Natural killer cell (primary cell): ENCODE measurements around the gene SH3RF2. TPM values are rescaled to one million over a fixed set of nuclear protein-coding genes. Genes with fewer than 3 reads are reported as not detected.

Experiments used
- ATAC-seq, 3 donors: fragments of 150-1000 bp in 2 of 3; fragments of 200-7000 bp in 1 of 3; cut with Tn5 transposase; 1 replicate in 1 of 3; 2 replicates in 2 of 3; pipeline ENCODE4 v1.10.0; 2021; ENCODE audit warnings: mild to moderate bottlenecking in 2 of 3, moderate library complexity in 2 of 3
- DNase-seq, 2 donors: peaks; one replicate each; pipeline versions ENCODE4 v3.0.0 to v3.0.0-alpha.2; 2013 to 2021; ENCODE audit warnings: mixed read lengths in 1 of 2
- H3K27ac ChIP-seq: one replicate; pipeline ENCODE4 v1.5.1; 2013; ENCODE audit warnings: mild to moderate bottlenecking, low read length
- H3K27me3 ChIP-seq: one replicate; pipeline ENCODE4 v1.6.1; 2013; ENCODE audit warnings: low read length; ENCODE audit not compliant: control insufficient read depth, insufficient read depth
- H3K36me3 ChIP-seq: one replicate; pipeline ENCODE4 v1.6.1; 2013; ENCODE audit warnings: low read length; ENCODE audit not compliant: control insufficient read depth, insufficient read depth
- H3K4me1 ChIP-seq: one replicate; pipeline ENCODE4 v1.6.1; 2013; ENCODE audit warnings: low read length; ENCODE audit not compliant: control insufficient read depth, insufficient read depth
- H3K4me3 ChIP-seq: one replicate; pipeline ENCODE4 v1.5.1; 2013; ENCODE audit warnings: low read length
- H3K9me3 ChIP-seq: one replicate; pipeline ENCODE4 v1.6.1; 2013; ENCODE audit warnings: low read length; ENCODE audit not compliant: control insufficient read depth, insufficient read depth
- H3K27ac Mint-ChIP-seq, 2 donors: one replicate each; pipeline ENCODE4 v1.8.0; 2022; ENCODE audit warnings: mild to moderate bottlenecking in 2 of 2, mixed read lengths in 2 of 2, moderate library complexity in 1 of 2
- H3K27me3 Mint-ChIP-seq, 2 donors: one replicate each; pipeline ENCODE4 v1.8.0; 2022; ENCODE audit warnings: low read depth in 2 of 2, mixed read lengths in 2 of 2
- H3K36me3 Mint-ChIP-seq: one replicate; pipeline ENCODE4 v1.8.0; 2022; ENCODE audit warnings: mixed read lengths
- H3K4me1 Mint-ChIP-seq, 2 donors: one replicate each; pipeline ENCODE4 v1.8.0; 2022; ENCODE audit warnings: mixed read lengths in 2 of 2
- H3K4me3 Mint-ChIP-seq: one replicate; pipeline ENCODE4 v1.8.0; 2022; ENCODE audit warnings: mild to moderate bottlenecking, moderate library complexity, mixed read lengths
- H3K9me3 Mint-ChIP-seq, 2 donors: one replicate each; pipeline ENCODE4 v1.8.0; 2022; ENCODE audit warnings: mixed read lengths in 2 of 2
- WGBS: methylation state at CpG from one replicate; pipeline ENCODE4 v1.1.7; 2013; ENCODE audit warnings: missing lambda C conversion rate; ENCODE audit not compliant: insufficient coverage; 5-methylcytosine and 5-hydroxymethylcytosine counted together
- intact Hi-C: fragments of 100-400 bp; cut with micrococcal nuclease; formaldehyde crosslinking; loops from one replicate; pipeline ENCODE4 v1.14.2; 2022
- total RNA-seq, 4 donors: library from RNA; stranded (reverse); fragments of 120-200 nt in 1 of 4; gene quantifications; one replicate each; pipeline versions ENCODE4 v1.2.3 to v1.2.4, GENCODE V29; 2013 to 2022
- TF ChIP-seq, protein P1 (sequence below): fragments of 200-600 bp; IDR thresholded peaks from one replicate; pipeline ENCODE4 v1.8.0; 2022; ENCODE audit warnings: antibody characterized with exemption

Gene SH3RF2
- total RNA-seq, 3 donors from 2014 or later (not counting 1 experiment from before 2014, with no cell fraction given) = 0.28 to 0.35 TPM; not detected in 1

GRCh38 chr5:146027751-146028150, 91.4 kb downstream of the SH3RF2 start:
- Histone ChIP-seq H3K4me3 (no peak overlapping the region), H3K4me1 (no peaks in the 10 kb centered on the region), H3K27me3 (no peaks in the 10 kb centered on the region), H3K36me3 (no peaks in the 10 kb centered on the region), H3K27ac (no peak overlapping the region), H3K9me3 (no peaks in the 10 kb centered on the region)
- Mint-ChIP-seq H3K4me3 (no peak overlapping the region), H3K27me3 (peaks cover 0 to 13% of the 10 kb centered on the region in 2 donors), H3K27ac (no peak overlapping the region), H3K4me1 (no peaks in the 10 kb centered on the region), H3K36me3 (no peaks in the 10 kb centered on the region), H3K9me3 (no peaks in the 10 kb centered on the region)
- ATAC-seq (no peak), DNase-seq (no peak)
- intact Hi-C loops = no loop called here
- TF ChIP-seq, protein P1, sequence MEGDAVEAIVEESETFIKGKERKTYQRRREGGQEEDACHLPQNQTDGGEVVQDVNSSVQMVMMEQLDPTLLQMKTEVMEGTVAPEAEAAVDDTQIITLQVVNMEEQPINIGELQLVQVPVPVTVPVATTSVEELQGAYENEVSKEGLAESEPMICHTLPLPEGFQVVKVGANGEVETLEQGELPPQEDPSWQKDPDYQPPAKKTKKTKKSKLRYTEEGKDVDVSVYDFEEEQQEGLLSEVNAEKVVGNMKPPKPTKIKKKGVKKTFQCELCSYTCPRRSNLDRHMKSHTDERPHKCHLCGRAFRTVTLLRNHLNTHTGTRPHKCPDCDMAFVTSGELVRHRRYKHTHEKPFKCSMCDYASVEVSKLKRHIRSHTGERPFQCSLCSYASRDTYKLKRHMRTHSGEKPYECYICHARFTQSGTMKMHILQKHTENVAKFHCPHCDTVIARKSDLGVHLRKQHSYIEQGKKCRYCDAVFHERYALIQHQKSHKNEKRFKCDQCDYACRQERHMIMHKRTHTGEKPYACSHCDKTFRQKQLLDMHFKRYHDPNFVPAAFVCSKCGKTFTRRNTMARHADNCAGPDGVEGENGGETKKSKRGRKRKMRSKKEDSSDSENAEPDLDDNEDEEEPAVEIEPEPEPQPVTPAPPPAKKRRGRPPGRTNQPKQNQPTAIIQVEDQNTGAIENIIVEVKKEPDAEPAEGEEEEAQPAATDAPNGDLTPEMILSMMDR = no peak
- WGBS = 91% methylated on average over 10 of the region's 10 CpGs

- Histone ChIP-seq H3K27me3 (no peaks in the 10 kb centered on the region), H3K4me1 (no peaks in the 10 kb centered on the region), H3K9me3 (no peaks in the 10 kb centered on the region), H3K4me3 (no peak overlapping the region), H3K27ac (no peak overlapping the region), H3K36me3 (no peaks in the 10 kb centered on the region)
- no peaks in the 10 kb centered on the region for H3K36me3 Mint-ChIP-seq
- no peak overlapping the region for H3K4me3 Mint-ChIP-seq
- TF ChIP-seq, protein P1 = no peak
- no peaks in the 10 kb centered on the region for H3K9me3 Mint-ChIP-seq
- 84% methylated on average over 3 of the region's 3 CpGs for WGBS
- no peak overlapping the region for H3K27ac Mint-ChIP-seq
- intact Hi-C loops = no loop called here
- no peaks in the 10 kb centered on the region for H3K27me3 Mint-ChIP-seq
- no peak for ATAC-seq
- no peak for DNase-seq
- H3K4me1 Mint-ChIP-seq = no peaks in the 10 kb centered on the region
Measured at GRCh38 chr5:146032911-146033310, 96.5 kb downstream of the SH3RF2 start.

GRCh38 chr5:146034127-146034526, 97.7 kb downstream of the SH3RF2 start:
- TF ChIP-seq, protein P1 = no peak
- DNase-seq (no peak), ATAC-seq (no peak)
- no peaks in the 10 kb centered on the region for H3K27me3 ChIP-seq
- Mint-ChIP-seq H3K9me3 (no peaks in the 10 kb centered on the region), H3K4me3 (no peak overlapping the region), H3K27me3 (no peaks in the 10 kb centered on the region), H3K27ac (no peak overlapping the region), H3K36me3 (no peaks in the 10 kb centered on the region), H3K4me1 (no peaks in the 10 kb centered on the region)
- H3K27ac ChIP-seq = no peak overlapping the region
- intact Hi-C loops = no loop called here
- no peaks in the 10 kb centered on the region for H3K4me1 ChIP-seq
- H3K36me3 ChIP-seq = no peaks in the 10 kb centered on the region
- no peaks in the 10 kb centered on the region for H3K9me3 ChIP-seq
- no peak overlapping the region for H3K4me3 ChIP-seq
- 83% methylated on average over 2 of the region's 2 CpGs for WGBS

- Mint-ChIP-seq H3K27me3 (no peaks in the 10 kb centered on the region), H3K36me3 (no peaks in the 10 kb centered on the region), H3K27ac (no peak overlapping the region), H3K4me1 (no peaks in the 10 kb centered on the region), H3K9me3 (no peaks in the 10 kb centered on the region), H3K4me3 (no peak overlapping the region)
- no peaks in the 10 kb centered on the region for H3K4me1 ChIP-seq
- no peaks in the 10 kb centered on the region for H3K36me3 ChIP-seq
- no peaks in the 10 kb centered on the region for H3K27me3 ChIP-seq
- no peak overlapping the region for H3K4me3 ChIP-seq
- 62% methylated on average over 4 of the region's 4 CpGs for WGBS
- intact Hi-C loops = no loop called here
- no peak for ATAC-seq
- DNase-seq = no peak
- TF ChIP-seq, protein P1 = no peak
- H3K27ac ChIP-seq = no peak overlapping the region
- no peaks in the 10 kb centered on the region for H3K9me3 ChIP-seq
Measured at GRCh38 chr5:146034605-146035004, 98.2 kb downstream of the SH3RF2 start.
